H9 (cell line): ENCODE measurements around the gene GALNT2. TPM values are rescaled to one million over a fixed set of nuclear protein-coding genes. Genes with fewer than 3 reads are reported as not detected.

Experiments
- DNase-seq: peaks from one replicate; pipeline ENCODE4 v3.0.0-alpha.2; 2017
- H2AFZ ChIP-seq: one replicate; pipeline ENCODE4 v1.6.1; 2013; ENCODE audit warnings: mild to moderate bottlenecking, low read length, control low read depth, moderate library complexity
- H2AK5ac ChIP-seq: 2 replicates; pipeline ENCODE4 v1.6.1; 2013; ENCODE audit warnings: low read length, control low read depth, mixed read lengths; ENCODE audit not compliant: insufficient read length
- H2BK120ac ChIP-seq: one replicate; pipeline ENCODE4 v1.6.1; 2013; ENCODE audit warnings: low read depth, mild to moderate bottlenecking, low read length, control low read depth, inconsistent platforms; ENCODE audit not compliant: poor library complexity, severe bottlenecking
- H2BK12ac ChIP-seq: 2 replicates; pipeline ENCODE4 v1.6.1; 2013; ENCODE audit warnings: low read length, control low read depth, mixed read lengths, low read depth; ENCODE audit not compliant: insufficient read length
- H2BK15ac ChIP-seq: 2 replicates; pipeline ENCODE4 v1.6.1; 2013; ENCODE audit warnings: low read depth, low read length, control low read depth
- H2BK20ac ChIP-seq: one replicate; pipeline ENCODE4 v1.6.1; 2013; ENCODE audit warnings: low read depth, mild to moderate bottlenecking, low read length, control low read depth, inconsistent platforms; ENCODE audit not compliant: poor library complexity, severe bottlenecking
- H2BK5ac ChIP-seq: 2 replicates; pipeline ENCODE4 v1.6.1; 2013; ENCODE audit warnings: low read length, control low read depth, mixed read lengths; ENCODE audit not compliant: insufficient read length
- H3K14ac ChIP-seq: 2 replicates; pipeline ENCODE4 v1.6.1; 2013; ENCODE audit warnings: low read length, control low read depth; ENCODE audit not compliant: insufficient read depth
- H3K18ac ChIP-seq: 2 replicates; pipeline ENCODE4 v1.6.1; 2013; ENCODE audit warnings: low read depth, mild to moderate bottlenecking, mixed read lengths, low read length, control low read depth; ENCODE audit not compliant: insufficient read length
- H3K23ac ChIP-seq: 2 replicates; pipeline ENCODE4 v1.6.1; 2013; ENCODE audit warnings: low read length, control low read depth, mixed read lengths, low read depth; ENCODE audit not compliant: insufficient read length
- H3K23me2 ChIP-seq: 2 replicates; pipeline ENCODE4 v1.6.1; 2013; ENCODE audit warnings: low read depth, mild to moderate bottlenecking, mixed read lengths, low read length, control low read depth; ENCODE audit not compliant: insufficient read length, poor library complexity, severe bottlenecking
- H3K27ac ChIP-seq: 2 replicates; pipeline ENCODE4 v1.5.1; 2013; ENCODE audit warnings: low read length, control low read depth, mixed read lengths, low read depth; ENCODE audit not compliant: insufficient read length
- H3K27me3 ChIP-seq: 2 replicates; pipeline ENCODE4 v1.6.1; 2013; ENCODE audit warnings: low read length, control low read depth, inconsistent platforms; ENCODE audit not compliant: insufficient read depth
- H3K4ac ChIP-seq: 2 replicates; pipeline ENCODE4 v1.6.1; 2013; ENCODE audit warnings: low read depth, mild to moderate bottlenecking, control low read depth, inconsistent platforms, low read length, moderate library complexity
- H3K4me1 ChIP-seq: 2 replicates; pipeline ENCODE4 v1.6.1; 2013; ENCODE audit warnings: low read length, control low read depth, inconsistent platforms; ENCODE audit not compliant: insufficient read depth
- H3K4me2 ChIP-seq: 2 replicates; pipeline ENCODE4 v1.6.1; 2013; ENCODE audit warnings: low read length, control low read depth, mixed read lengths; ENCODE audit not compliant: insufficient read length, insufficient read depth
- H3K56ac ChIP-seq: 2 replicates; pipeline ENCODE4 v1.6.1; 2013; ENCODE audit warnings: low read depth, mild to moderate bottlenecking, mixed read lengths, low read length, control low read depth; ENCODE audit not compliant: insufficient read length
- H3K79me1 ChIP-seq: 2 replicates; pipeline ENCODE4 v1.6.1; 2013; ENCODE audit warnings: low read depth, mild to moderate bottlenecking, moderate library complexity, low read length, control low read depth, inconsistent platforms; ENCODE audit not compliant: insufficient read depth, poor library complexity, severe bottlenecking
- H3K79me2 ChIP-seq: 2 replicates; pipeline ENCODE4 v1.6.1; 2013; ENCODE audit warnings: low read length, control low read depth, inconsistent platforms; ENCODE audit not compliant: insufficient read depth
- H3K9ac ChIP-seq: 2 replicates; pipeline ENCODE4 v1.6.1; 2013; ENCODE audit warnings: low read length, control low read depth, mixed read lengths; ENCODE audit not compliant: insufficient read length; ENCODE audit errors: extremely low read depth
- H3K9me3 ChIP-seq: one replicate; pipeline ENCODE4 v1.6.1; 2013; ENCODE audit warnings: low read depth, low read length, inconsistent platforms; ENCODE audit not compliant: control insufficient read depth
- H3T11ph ChIP-seq: one replicate; pipeline ENCODE4 v1.6.1; 2013; ENCODE audit warnings: mild to moderate bottlenecking, low read length, control low read depth, inconsistent platforms
- H4K20me1 ChIP-seq: one replicate; pipeline ENCODE4 v1.6.1; 2013; ENCODE audit not compliant: control insufficient read depth, insufficient read length, insufficient read depth
- H4K5ac ChIP-seq: 2 replicates; pipeline ENCODE4 v1.6.1; 2013; ENCODE audit warnings: low read depth, mild to moderate bottlenecking, mixed read lengths, low read length, control low read depth; ENCODE audit not compliant: insufficient read length
- H4K8ac ChIP-seq: replicated peaks from 2 replicates; pipeline ENCODE4 v1.6.1; 2013; ENCODE audit warnings: low read length, control low read depth, mixed read lengths, low read depth; ENCODE audit not compliant: insufficient read length
- H4K91ac ChIP-seq: 2 replicates; pipeline ENCODE4 v1.6.1; 2013; ENCODE audit warnings: low read depth, mild to moderate bottlenecking, moderate library complexity, mixed read lengths, low read length, control low read depth; ENCODE audit not compliant: insufficient read length
- H3K27ac Mint-ChIP-seq, 3 experiments: 2 replicates in 2 of 3; 3 replicates in 1 of 3; pipeline ENCODE4 v1.8.0; 2020 to 2021; ENCODE audit warnings: mixed read lengths in 3 of 3, mild to moderate bottlenecking in 1 of 3, moderate library complexity in 1 of 3
- H3K27me3 Mint-ChIP-seq: 2 replicates; pipeline ENCODE4 v1.8.0; 2021; ENCODE audit warnings: low read depth, mild to moderate bottlenecking, moderate library complexity, mixed read lengths
- H3K36me3 Mint-ChIP-seq, 3 experiments: 2 replicates in 2 of 3; 3 replicates in 1 of 3; pipeline ENCODE4 v1.8.0; 2020 to 2021; ENCODE audit warnings: low read depth in 3 of 3, mixed read lengths in 3 of 3; ENCODE audit not compliant: insufficient read depth in 1 of 3
- H3K4me1 Mint-ChIP-seq, 2 experiments: 2 replicates each; pipeline ENCODE4 v1.8.0; 2020; ENCODE audit warnings: mixed read lengths in 2 of 2
- H3K4me3 Mint-ChIP-seq, 2 experiments: 2 replicates in 1 of 2; 3 replicates in 1 of 2; pipeline ENCODE4 v1.8.0; 2020 to 2021; ENCODE audit warnings: mild to moderate bottlenecking in 2 of 2, mixed read lengths in 2 of 2, moderate library complexity in 1 of 2
- H3K9me3 Mint-ChIP-seq, 2 experiments: 2 replicates in 1 of 2; 3 replicates in 1 of 2; pipeline ENCODE4 v1.8.0; 2020; ENCODE audit warnings: mild to moderate bottlenecking in 2 of 2, mixed read lengths in 2 of 2, moderate library complexity in 1 of 2
- WGBS: extraction: QIAGEN DNeasy Blood & Tissue Kit; methylation state at CpG from one replicate; pipeline ENCODE4 v1.1.7; 2013; ENCODE audit warnings: missing lambda C conversion rate, low lambda C conversion rate, mixed read lengths; ENCODE audit not compliant: insufficient read length; ENCODE audit errors: extremely low coverage; 5-methylcytosine and 5-hydroxymethylcytosine counted together
- total RNA-seq: library from RNA; stranded (reverse); gene quantifications from 2 replicates; pipeline ENCODE4 v1.2.1, GENCODE V29; 2021
- TF ChIP-seq, protein P1 (sequence below): fragments of 200-600 bp; sonication (generic); conservative IDR thresholded peaks from 3 replicates; pipeline ENCODE4 v1.8.0; 2021; ENCODE audit warnings: antibody characterized with exemption, mild to moderate bottlenecking

Gene GALNT2
- total RNA-seq, 1 experiment from 2014 or later: 57.6 TPM

DNA sequence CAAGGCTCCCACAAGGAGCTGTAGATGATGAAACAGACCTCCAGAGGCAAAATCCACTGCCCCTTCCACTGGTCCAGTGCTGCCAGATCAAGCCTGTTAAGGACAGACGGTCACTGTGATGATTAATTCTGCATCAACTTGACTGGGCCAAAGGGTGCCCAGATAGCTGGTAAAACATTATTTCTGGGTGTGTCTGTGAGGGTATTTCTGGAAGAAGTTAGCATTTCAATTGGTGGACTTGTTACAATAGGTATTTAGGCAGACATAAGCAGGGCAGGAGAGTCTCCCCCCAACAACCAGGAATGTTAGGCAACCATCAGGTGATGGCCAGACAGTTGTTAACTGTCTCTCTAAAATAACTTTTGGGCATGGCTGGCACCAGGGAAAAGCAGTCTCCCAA lies 40.9 kb upstream of the GALNT2 start:
- Mint-ChIP-seq H3K36me3 (peaks cover 0 to 6% (median 0%) of the 10 kb centered on the region in 3 experiments; a peak in 2 of 7 replicates), H3K9me3 (peaks cover 3 to 9% of the 10 kb centered on the region in 2 experiments), H3K4me3 (no peak overlapping the region), H3K27ac (no peak overlapping the region), H3K4me1 (peaks cover 12 to 16% of the 10 kb centered on the region in 2 experiments), H3K27me3 (peaks cover 8% of the 10 kb centered on the region)
- no peaks in the 10 kb centered on the region for H4K20me1 ChIP-seq
- H3K4me2 ChIP-seq: no peak overlapping the region
- no peak overlapping the region for H3K56ac ChIP-seq
- H4K8ac ChIP-seq: no peak overlapping the region
- no peak overlapping the region for H2BK5ac ChIP-seq
- H4K91ac ChIP-seq: no peak overlapping the region
- H3K4ac ChIP-seq: no peak overlapping the region
- no peaks in the 10 kb centered on the region for H3K79me2 ChIP-seq
- no peak overlapping the region for H3K27ac ChIP-seq
- H3K14ac ChIP-seq: no peak overlapping the region
- H3K9me3 ChIP-seq: no peaks in the 10 kb centered on the region
- H2BK20ac ChIP-seq: no peak overlapping the region
- WGBS: no CpG with 5 or more reads among the region's 1 CpG
- no peaks in the 10 kb centered on the region for H3K23me2 ChIP-seq
- no peak overlapping the region for H4K5ac ChIP-seq
- no peaks in the 10 kb centered on the region; the same call in 1 of the 2 replicates for H3K4me1 ChIP-seq
- H2BK120ac ChIP-seq: no peak overlapping the region
- no peak overlapping the region for H3K9ac ChIP-seq
- DNase-seq: no peak
- TF ChIP-seq, protein P1, sequence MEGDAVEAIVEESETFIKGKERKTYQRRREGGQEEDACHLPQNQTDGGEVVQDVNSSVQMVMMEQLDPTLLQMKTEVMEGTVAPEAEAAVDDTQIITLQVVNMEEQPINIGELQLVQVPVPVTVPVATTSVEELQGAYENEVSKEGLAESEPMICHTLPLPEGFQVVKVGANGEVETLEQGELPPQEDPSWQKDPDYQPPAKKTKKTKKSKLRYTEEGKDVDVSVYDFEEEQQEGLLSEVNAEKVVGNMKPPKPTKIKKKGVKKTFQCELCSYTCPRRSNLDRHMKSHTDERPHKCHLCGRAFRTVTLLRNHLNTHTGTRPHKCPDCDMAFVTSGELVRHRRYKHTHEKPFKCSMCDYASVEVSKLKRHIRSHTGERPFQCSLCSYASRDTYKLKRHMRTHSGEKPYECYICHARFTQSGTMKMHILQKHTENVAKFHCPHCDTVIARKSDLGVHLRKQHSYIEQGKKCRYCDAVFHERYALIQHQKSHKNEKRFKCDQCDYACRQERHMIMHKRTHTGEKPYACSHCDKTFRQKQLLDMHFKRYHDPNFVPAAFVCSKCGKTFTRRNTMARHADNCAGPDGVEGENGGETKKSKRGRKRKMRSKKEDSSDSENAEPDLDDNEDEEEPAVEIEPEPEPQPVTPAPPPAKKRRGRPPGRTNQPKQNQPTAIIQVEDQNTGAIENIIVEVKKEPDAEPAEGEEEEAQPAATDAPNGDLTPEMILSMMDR: no peak
- H3K27me3 ChIP-seq: no peaks in the 10 kb centered on the region; the same call in 1 of the 2 replicates
- no peak overlapping the region for H2BK15ac ChIP-seq
- H2BK12ac ChIP-seq: no peak overlapping the region
- H3T11ph ChIP-seq: no peak overlapping the region
- no peaks in the 10 kb centered on the region for H3K79me1 ChIP-seq
- H2AK5ac ChIP-seq: no peak overlapping the region
- H3K18ac ChIP-seq: no peak overlapping the region
- H2AFZ ChIP-seq: no peak overlapping the region
- no peak overlapping the region for H3K23ac ChIP-seq
